GM20000 (cell line): Measurements from ENCODE around the gene FAM53B.

Source experiments
- DNase-seq: peaks from one replicate; pipeline ENCODE4 v3.0.0; 2012; ENCODE audit warnings: low spot score
- CTCF ChIP-seq: IDR thresholded peaks from 2 replicates; pipeline ENCODE4 v1.5.1; 2012; ENCODE audit warnings: mild to moderate bottlenecking, control low read depth; ENCODE audit errors: extremely low read depth, missing control alignments

The FAM53B gene

GRCh38 chr10:124737221-124737620, 7.0 kb downstream of the FAM53B start:
- TF ChIP-seq CTCF = no peak
- no peak for DNase-seq

GRCh38 chr10:124736491-124737136, 7.6 kb downstream of the FAM53B start:
- DNase-seq = no peak

GRCh38 chr10:124735491-124736286, 8.5 kb downstream of the FAM53B start:
- TF ChIP-seq CTCF = no peak

More at GRCh38 chr10:124736491-124737136, 7.6 kb downstream of the FAM53B start:
- no peak for TF ChIP-seq CTCF

GRCh38 chr10:124734311-124735166, 9.6 kb downstream of the FAM53B start:
- no peak for TF ChIP-seq CTCF
- no peak for DNase-seq

More at GRCh38 chr10:124735491-124736286, 8.5 kb downstream of the FAM53B start:
- no peak for DNase-seq

- DNase-seq = no peak
- TF ChIP-seq CTCF = no peak
These were observed 10.5 kb downstream of the FAM53B start for GRCh38 chr10:124733571-124734245.

GRCh38 chr10:124732931-124733570, 11.1 kb downstream of the FAM53B start:
- TF ChIP-seq CTCF = no peak
- peak; percentile 58 for DNase-seq
